ENCODE results near the gene ZFAND3.

DNA sequence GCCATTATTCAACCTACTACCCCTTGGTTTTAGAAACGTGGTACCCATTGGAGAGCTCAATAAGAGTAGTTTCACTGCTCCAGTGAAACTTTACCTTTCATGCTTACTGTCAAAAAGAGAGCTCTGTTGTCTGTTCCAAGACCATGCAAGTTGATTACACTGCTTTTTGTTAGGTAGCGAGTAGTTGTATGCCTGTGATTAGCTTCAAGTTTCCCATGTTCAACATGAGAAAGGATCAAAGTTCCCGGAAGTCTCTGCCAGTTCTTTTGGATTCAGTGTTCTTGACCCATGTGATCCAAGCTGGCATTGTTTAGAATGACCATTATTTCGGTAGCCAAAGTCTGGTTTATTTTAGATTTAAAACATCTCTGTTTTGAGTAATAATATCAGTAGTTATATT is 107.1 kb downstream of the ZFAND3 start:
- no peak for TF ChIP-seq CTCF (IDR thresholded peaks at IDR 0.05)
- no peak for TF ChIP-seq RAD21 (conservative IDR thresholded peaks at IDR 0.05 in 1 of 2, IDR thresholded peaks at IDR 0.05 in 1 of 2)
- no peak for TF ChIP-seq FOXS1 (CRISPR knock-in tag; IDR thresholded peaks at IDR 0.05)
- no peak for TF ChIP-seq FOSL2 (IDR thresholded peaks at IDR 0.05)
- TF ChIP-seq FOSL2 (CRISPR knock-in tag; IDR thresholded peaks at IDR 0.05): no peak
- no peak for TF ChIP-seq RCOR1 (IDR thresholded peaks at IDR 0.05; ENCODE audit: low read depth, low read length)
- TF ChIP-seq, protein P1, sequence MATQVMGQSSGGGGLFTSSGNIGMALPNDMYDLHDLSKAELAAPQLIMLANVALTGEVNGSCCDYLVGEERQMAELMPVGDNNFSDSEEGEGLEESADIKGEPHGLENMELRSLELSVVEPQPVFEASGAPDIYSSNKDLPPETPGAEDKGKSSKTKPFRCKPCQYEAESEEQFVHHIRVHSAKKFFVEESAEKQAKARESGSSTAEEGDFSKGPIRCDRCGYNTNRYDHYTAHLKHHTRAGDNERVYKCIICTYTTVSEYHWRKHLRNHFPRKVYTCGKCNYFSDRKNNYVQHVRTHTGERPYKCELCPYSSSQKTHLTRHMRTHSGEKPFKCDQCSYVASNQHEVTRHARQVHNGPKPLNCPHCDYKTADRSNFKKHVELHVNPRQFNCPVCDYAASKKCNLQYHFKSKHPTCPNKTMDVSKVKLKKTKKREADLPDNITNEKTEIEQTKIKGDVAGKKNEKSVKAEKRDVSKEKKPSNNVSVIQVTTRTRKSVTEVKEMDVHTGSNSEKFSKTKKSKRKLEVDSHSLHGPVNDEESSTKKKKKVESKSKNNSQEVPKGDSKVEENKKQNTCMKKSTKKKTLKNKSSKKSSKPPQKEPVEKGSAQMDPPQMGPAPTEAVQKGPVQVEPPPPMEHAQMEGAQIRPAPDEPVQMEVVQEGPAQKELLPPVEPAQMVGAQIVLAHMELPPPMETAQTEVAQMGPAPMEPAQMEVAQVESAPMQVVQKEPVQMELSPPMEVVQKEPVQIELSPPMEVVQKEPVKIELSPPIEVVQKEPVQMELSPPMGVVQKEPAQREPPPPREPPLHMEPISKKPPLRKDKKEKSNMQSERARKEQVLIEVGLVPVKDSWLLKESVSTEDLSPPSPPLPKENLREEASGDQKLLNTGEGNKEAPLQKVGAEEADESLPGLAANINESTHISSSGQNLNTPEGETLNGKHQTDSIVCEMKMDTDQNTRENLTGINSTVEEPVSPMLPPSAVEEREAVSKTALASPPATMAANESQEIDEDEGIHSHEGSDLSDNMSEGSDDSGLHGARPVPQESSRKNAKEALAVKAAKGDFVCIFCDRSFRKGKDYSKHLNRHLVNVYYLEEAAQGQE (IDR thresholded peaks at IDR 0.05): no peak
- no peak for TF ChIP-seq SMC3 (IDR thresholded peaks at IDR 0.05)
- TF ChIP-seq EP300 (IDR thresholded peaks at IDR 0.05): no peak
- no peak for TF ChIP-seq CEBPB (IDR thresholded peaks at IDR 0.05)

All from A549 (cell line).